ENCODE results near the gene GOPC.

The GOPC gene

GRCh38 chr6:117521791-117522502, 80.4 kb downstream of the GOPC start:
- ATAC-seq, result no peak; the same call in 2 of the 3 replicates
- no peak for TF ChIP-seq ZC3H10 (CRISPR knock-in tag; IDR thresholded peaks at IDR 0.05)

- peak; percentile 60 for ATAC-seq
- TF ChIP-seq RARB (CRISPR knock-in tag; IDR thresholded peaks at IDR 0.05) (no peak), ZC3H10 (CRISPR knock-in tag; IDR thresholded peaks at IDR 0.05) (no peak), CREB5 (CRISPR knock-in tag; IDR thresholded peaks at IDR 0.05; ENCODE audit: low read depth) (no peak), ZNF8 (CRISPR knock-in tag; IDR thresholded peaks at IDR 0.05) (no peak), PATZ1 (CRISPR knock-in tag; IDR thresholded peaks at IDR 0.05; ENCODE audit: borderline replicate concordance) (no peak), ARNTL (CRISPR knock-in tag; IDR thresholded peaks at IDR 0.05; ENCODE audit: borderline replicate concordance, low read depth) (no peak), ZNF565 (CRISPR knock-in tag; conservative IDR thresholded peaks at IDR 0.05; ENCODE audit: low read depth) (no peak), TSHZ2 (CRISPR knock-in tag; IDR thresholded peaks at IDR 0.05) (no peak), GLIS3 (CRISPR knock-in tag; IDR thresholded peaks at IDR 0.05) (no peak), SNAI2 (CRISPR knock-in tag; IDR thresholded peaks at IDR 0.05) (no peak), CSDC2 (CRISPR knock-in tag; IDR thresholded peaks at IDR 0.05) (no peak), PPARA (CRISPR knock-in tag; IDR thresholded peaks at IDR 0.05; ENCODE audit: borderline replicate concordance) (no peak), TOX (CRISPR knock-in tag; IDR thresholded peaks at IDR 0.05; ENCODE audit: borderline replicate concordance) (no peak), ZFP30 (CRISPR knock-in tag; IDR thresholded peaks at IDR 0.05) (no peak), CSRNP3 (CRISPR knock-in tag; IDR thresholded peaks at IDR 0.05) (no peak), TCF4 (CRISPR knock-in tag; IDR thresholded peaks at IDR 0.05; ENCODE audit: borderline replicate concordance) (no peak), OSR1 (CRISPR knock-in tag; IDR thresholded peaks at IDR 0.05) (no peak)
Measured at GRCh38 chr6:117520603-117521395, 81.5 kb downstream of the GOPC start.

GRCh38 chr6:117518870-117519269, 83.4 kb downstream of the GOPC start:
- no peak for ATAC-seq
- TF ChIP-seq TSHZ2 (CRISPR knock-in tag; IDR thresholded peaks at IDR 0.05) (no peak), ZC3H10 (CRISPR knock-in tag; IDR thresholded peaks at IDR 0.05) (no peak), ZNF8 (CRISPR knock-in tag; IDR thresholded peaks at IDR 0.05) (no peak), CSDC2 (CRISPR knock-in tag; IDR thresholded peaks at IDR 0.05) (no peak), ZFP3 (CRISPR knock-in tag; IDR thresholded peaks at IDR 0.05) (no peak), RARB (CRISPR knock-in tag; IDR thresholded peaks at IDR 0.05) (no peak), PPARA (CRISPR knock-in tag; IDR thresholded peaks at IDR 0.05; ENCODE audit: borderline replicate concordance) (no peak), ZNF565 (CRISPR knock-in tag; conservative IDR thresholded peaks at IDR 0.05; ENCODE audit: low read depth) (no peak), TCF4 (CRISPR knock-in tag; IDR thresholded peaks at IDR 0.05; ENCODE audit: borderline replicate concordance) (no peak), ISL1 (CRISPR knock-in tag; IDR thresholded peaks at IDR 0.05) (no peak), ZNF70 (CRISPR knock-in tag; IDR thresholded peaks at IDR 0.05) (no peak), TOX (CRISPR knock-in tag; IDR thresholded peaks at IDR 0.05; ENCODE audit: borderline replicate concordance) (no peak), PATZ1 (CRISPR knock-in tag; IDR thresholded peaks at IDR 0.05; ENCODE audit: borderline replicate concordance) (no peak), BACH2 (CRISPR knock-in tag; IDR thresholded peaks at IDR 0.05; ENCODE audit: borderline replicate concordance) (no peak)
